ENCODE measurements around the gene TRMU. TPM values are rescaled to one million over a fixed set of nuclear protein-coding genes. Genes with fewer than 3 reads are reported as not detected.

TRMU gene
- polyA plus RNA-seq, 1 donor, result 30.1 TPM

- DNase-seq, result no peak
These were observed 3.1 kb downstream of the TRMU start for GRCh38 chr22:46338636-46339035.

GRCh38 chr22:46339956-46340355, 4.4 kb downstream of the TRMU start:
- no peak for DNase-seq

- DNase-seq, result no peak
These were observed 5.2 kb downstream of the TRMU start for GRCh38 chr22:46340676-46341075.

GRCh38 chr22:46346680-46347405, 11.3 kb downstream of the TRMU start:
- DNase-seq, result no peak

- DNase-seq, result no peak
These were observed 12.1 kb downstream of the TRMU start for GRCh38 chr22:46347646-46348045.

- DNase-seq, result no peak
These were observed 12.7 kb downstream of the TRMU start for GRCh38 chr22:46348099-46348695.

GRCh38 chr22:46349238-46349637, 13.7 kb downstream of the TRMU start:
- DNase-seq, result no peak

GRCh38 chr22:46349681-46350080, 14.2 kb downstream of the TRMU start:
- DNase-seq, result no peak

GRCh38 chr22:46350121-46350520, 14.6 kb downstream of the TRMU start:
- DNase-seq, result no peak

- DNase-seq, result no peak
These were observed 15.1 kb downstream of the TRMU start for GRCh38 chr22:46350646-46351045.

- DNase-seq, result no peak
These were observed 15.7 kb downstream of the TRMU start for GRCh38 chr22:46351131-46351735.

- no peak for DNase-seq
These were observed 16.3 kb downstream of the TRMU start for GRCh38 chr22:46351767-46352166.

- DNase-seq, result no peak
These were observed 16.8 kb downstream of the TRMU start for GRCh38 chr22:46352276-46352675.

- DNase-seq, result no peak
These were observed 17.3 kb downstream of the TRMU start for GRCh38 chr22:46352691-46353386.

- no peak for DNase-seq
These were observed 18.1 kb downstream of the TRMU start for GRCh38 chr22:46353483-46354105.

- DNase-seq, result no peak
These were observed 18.9 kb downstream of the TRMU start for GRCh38 chr22:46354176-46354992.

- no peak for DNase-seq
These were observed 19.4 kb downstream of the TRMU start for GRCh38 chr22:46354993-46355305.

GRCh38 chr22:46355369-46355995, 20.0 kb downstream of the TRMU start:
- DNase-seq, result peak; percentile 68

- DNase-seq, result no peak
These were observed 20.5 kb downstream of the TRMU start for GRCh38 chr22:46355996-46356471.

GRCh38 chr22:46356496-46357480, 21.3 kb downstream of the TRMU start:
- no peak for DNase-seq

Data from hindlimb muscle (tissue), 1 donor.